Measurements from ENCODE around the gene SMG7. TPM values are rescaled to one million over a fixed set of nuclear protein-coding genes. Genes with fewer than 3 reads are reported as not detected.

The SMG7 gene
- total and polyA plus RNA-seq, 2 donors (not counting 3 experiments of a cell fraction or from before 2014, with no cell fraction given) = 25.4 to 47.1 TPM

DNA sequence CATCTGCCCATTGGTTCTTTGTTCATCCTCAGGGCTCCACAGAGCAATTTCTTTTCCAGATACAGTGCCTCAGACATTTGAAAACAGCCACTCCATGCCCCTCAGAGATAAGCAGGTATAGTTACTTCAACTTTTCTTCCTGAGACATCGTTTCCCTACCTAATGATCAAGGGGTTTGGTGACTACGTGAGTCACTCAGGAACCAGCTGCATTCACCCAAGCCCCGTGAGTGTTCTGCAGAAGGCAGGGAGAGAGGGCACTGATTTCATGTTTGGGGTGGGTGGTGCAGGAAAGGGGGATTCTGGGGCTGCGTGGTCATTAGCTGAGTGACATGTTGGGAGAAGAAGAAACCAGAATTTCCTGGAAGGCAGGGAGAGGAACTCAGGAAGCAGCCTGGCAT, 93.0 kb downstream of the SMG7 start:
- intact Hi-C loops (cut with micrococcal nuclease) = no loop called here
- POLR2A ChIA-PET = no interaction called here
- dilution Hi-C loops (cut with MboI; ENCODE audit: extremely low pct_ligation_motif_present, low sequenced_read_pairs) = no loop called here

More for the DNA sequence above, 93.0 kb downstream of the SMG7 start:
- no peaks in the 10 kb centered on the region for H3K9me1 ChIP-seq (replicated peaks; ENCODE audit: control insufficient read depth, extremely low read depth, insufficient read depth, low read length)
- no peak for DNase-seq (ENCODE audit: low read depth, low spot score)
- no peaks in the 10 kb centered on the region for H3K36me3 ChIP-seq (ENCODE audit: control insufficient read depth in 2 of 2, extremely low read depth in 1 of 2, insufficient read depth in 2 of 2, low read length in 2 of 2)
- BruUV-seq (replicated peaks) = no TSS peak
- H3K4me3 ChIP-seq (replicated peaks in 1 of 3; ENCODE audit: insufficient read depth in 1 of 3, low read depth in 1 of 3, low read length in 3 of 3) = no peak overlapping the region
- no peak overlapping the region for H2AFZ ChIP-seq (ENCODE audit: low read depth, low read length)
- no peak overlapping the region for H3K27ac ChIP-seq (ENCODE audit: insufficient read depth, low read depth, low read length)
- CTCF ChIA-PET = interaction anchor here (1.1 kb wide), 2 partner anchors 120 to 283 kb away, joined by 4 read pairs; no protein-coding TSS in a partner anchor
- H3K4me2 ChIP-seq (ENCODE audit: insufficient read depth, low read length) = no peak overlapping the region
- H3K27me3 ChIP-seq (ENCODE audit: control insufficient read depth in 2 of 2, insufficient read depth in 2 of 2, low read length in 2 of 2) = no peaks in the 10 kb centered on the region
- peaks cover 4% of the 10 kb centered on the region for H3K4me1 ChIP-seq (ENCODE audit: control insufficient read depth, extremely low read depth, insufficient read depth, low read length)
- H4K20me1 ChIP-seq (replicated peaks; ENCODE audit: control insufficient read depth, extremely low read depth, insufficient read depth, low read length) = no peaks in the 10 kb centered on the region
- H3K9ac ChIP-seq (replicated peaks; ENCODE audit: extremely low read depth, insufficient read depth, low read length) = no peak overlapping the region
- H3K79me2 ChIP-seq (ENCODE audit: control insufficient read depth, insufficient read depth, low read length) = no peaks in the 10 kb centered on the region
- TF ChIP-seq POLR2AphosphoS5 (IDR thresholded peaks at IDR 0.05; ENCODE audit: insufficient read depth, low read depth, low read length) (no peak), POLR2A (IDR thresholded peaks at IDR 0.05; ENCODE audit: low read depth, low read length) (no peak), MYC (IDR thresholded peaks at IDR 0.05; ENCODE audit: low read depth, low read length) (no peak), GATA2 (IDR thresholded peaks at IDR 0.05; ENCODE audit: insufficient read depth, insufficient read length, low read depth, low read length) (no peak), FOS (IDR thresholded peaks at IDR 0.05; ENCODE audit: borderline replicate concordance, insufficient read depth, low read length) (no peak), JUN (IDR thresholded peaks at IDR 0.05; ENCODE audit: borderline replicate concordance, insufficient read depth, insufficient read length, low read depth) (no peak)
- TF ChIP-seq, protein P1, sequence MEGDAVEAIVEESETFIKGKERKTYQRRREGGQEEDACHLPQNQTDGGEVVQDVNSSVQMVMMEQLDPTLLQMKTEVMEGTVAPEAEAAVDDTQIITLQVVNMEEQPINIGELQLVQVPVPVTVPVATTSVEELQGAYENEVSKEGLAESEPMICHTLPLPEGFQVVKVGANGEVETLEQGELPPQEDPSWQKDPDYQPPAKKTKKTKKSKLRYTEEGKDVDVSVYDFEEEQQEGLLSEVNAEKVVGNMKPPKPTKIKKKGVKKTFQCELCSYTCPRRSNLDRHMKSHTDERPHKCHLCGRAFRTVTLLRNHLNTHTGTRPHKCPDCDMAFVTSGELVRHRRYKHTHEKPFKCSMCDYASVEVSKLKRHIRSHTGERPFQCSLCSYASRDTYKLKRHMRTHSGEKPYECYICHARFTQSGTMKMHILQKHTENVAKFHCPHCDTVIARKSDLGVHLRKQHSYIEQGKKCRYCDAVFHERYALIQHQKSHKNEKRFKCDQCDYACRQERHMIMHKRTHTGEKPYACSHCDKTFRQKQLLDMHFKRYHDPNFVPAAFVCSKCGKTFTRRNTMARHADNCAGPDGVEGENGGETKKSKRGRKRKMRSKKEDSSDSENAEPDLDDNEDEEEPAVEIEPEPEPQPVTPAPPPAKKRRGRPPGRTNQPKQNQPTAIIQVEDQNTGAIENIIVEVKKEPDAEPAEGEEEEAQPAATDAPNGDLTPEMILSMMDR (IDR thresholded peaks at IDR 0.05; ENCODE audit: extremely low read depth in 1 of 2, insufficient read depth in 1 of 2, low read depth in 1 of 2, low read length in 2 of 2) = no peak
- TF ChIP-seq, protein P2, sequence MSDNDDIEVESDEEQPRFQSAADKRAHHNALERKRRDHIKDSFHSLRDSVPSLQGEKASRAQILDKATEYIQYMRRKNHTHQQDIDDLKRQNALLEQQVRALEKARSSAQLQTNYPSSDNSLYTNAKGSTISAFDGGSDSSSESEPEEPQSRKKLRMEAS (IDR thresholded peaks at IDR 0.05; ENCODE audit: insufficient read depth, insufficient read length) = no peak
- no peak for FAIRE-seq
- no peaks in the 10 kb centered on the region for H3K9me3 ChIP-seq (replicated peaks; ENCODE audit: control insufficient read depth, insufficient read depth, low read length)
